ENCODE data around the gene EPHA6.

The EPHA6 gene

GRCh38 chr3:97647441-97647982, 833.1 kb downstream of the EPHA6 start:
- no peak for DNase-seq (ENCODE audit: low spot score)

- no peak for DNase-seq (ENCODE audit: low spot score)
Observed at GRCh38 chr3:97655971-97656370, 841.6 kb downstream of the EPHA6 start.

GRCh38 chr3:97656638-97657037, 842.2 kb downstream of the EPHA6 start:
- DNase-seq (ENCODE audit: low spot score) = no peak

DNA sequence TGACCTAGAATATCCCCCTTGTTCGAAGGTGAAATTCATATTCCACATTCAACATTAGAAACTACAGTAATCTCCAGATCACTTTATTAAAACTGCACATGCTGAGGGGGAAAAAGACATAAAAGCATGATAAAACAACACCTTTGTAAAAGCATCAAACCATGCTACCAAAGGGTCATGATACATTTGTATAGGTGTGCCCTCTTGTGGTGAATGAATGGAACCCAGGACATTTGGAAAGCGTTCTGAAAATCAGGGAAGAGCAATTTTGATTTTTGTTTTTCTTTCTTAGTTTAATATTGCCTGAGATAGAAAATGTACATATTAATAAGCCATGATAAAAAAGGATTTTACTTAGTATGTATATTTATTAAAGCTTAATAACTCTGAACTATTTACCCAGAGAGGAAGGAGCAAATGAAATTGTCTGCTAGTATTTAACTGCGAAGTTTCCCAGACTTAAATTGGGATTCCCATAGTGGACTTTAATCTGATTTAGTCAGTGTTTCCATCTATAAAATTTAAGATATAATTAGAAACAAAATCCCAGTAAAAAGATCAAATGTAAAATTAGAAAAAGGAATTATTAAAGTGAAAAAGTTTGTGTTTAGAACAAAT, 844.4 kb downstream of the EPHA6 start:
- peak; percentile 51 for DNase-seq (ENCODE audit: low spot score)

DNA sequence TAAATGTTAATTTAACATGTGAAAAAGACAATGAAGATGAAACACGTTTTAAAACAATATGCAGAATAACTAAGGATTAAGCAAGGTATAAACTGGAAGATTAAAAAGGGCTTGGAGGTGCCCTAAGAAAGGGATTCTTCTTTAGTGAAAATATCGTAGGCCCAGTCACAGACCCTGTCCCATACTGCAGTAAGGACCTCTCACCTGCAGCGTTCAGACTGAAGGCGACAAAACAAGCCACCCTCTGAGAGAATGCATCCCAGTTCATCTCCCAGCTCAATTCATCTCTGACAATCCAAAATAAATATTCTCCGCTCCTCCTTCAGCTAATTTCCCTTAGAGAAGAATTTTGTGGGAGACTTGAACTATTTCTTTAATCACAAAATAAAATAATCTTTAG, 847.9 kb downstream of the EPHA6 start:
- no peak for DNase-seq (ENCODE audit: low spot score)

- no peak for DNase-seq (ENCODE audit: low spot score)
Observed at GRCh38 chr3:97662762-97663161, 848.4 kb downstream of the EPHA6 start.

DNA sequence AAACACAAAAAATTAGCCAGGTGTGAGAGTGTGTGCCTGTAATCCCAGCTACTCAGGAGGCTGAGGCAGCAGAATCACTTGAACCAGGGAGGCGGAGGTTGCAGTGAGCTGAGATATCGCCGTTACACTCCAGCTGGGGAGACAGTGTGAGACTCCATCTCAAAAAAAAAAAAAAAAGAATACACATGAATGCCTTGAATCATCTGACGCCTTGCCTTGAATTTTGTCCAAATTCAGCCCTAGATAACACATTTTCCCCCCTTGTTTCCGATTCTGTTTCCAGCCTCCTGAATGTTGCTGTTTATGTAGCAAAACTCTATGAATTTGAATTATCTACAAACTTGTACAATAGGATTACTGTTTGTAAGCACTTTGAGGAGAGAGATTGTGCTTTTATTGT, 851.5 kb downstream of the EPHA6 start:
- no peak for DNase-seq (ENCODE audit: low spot score)

DNA sequence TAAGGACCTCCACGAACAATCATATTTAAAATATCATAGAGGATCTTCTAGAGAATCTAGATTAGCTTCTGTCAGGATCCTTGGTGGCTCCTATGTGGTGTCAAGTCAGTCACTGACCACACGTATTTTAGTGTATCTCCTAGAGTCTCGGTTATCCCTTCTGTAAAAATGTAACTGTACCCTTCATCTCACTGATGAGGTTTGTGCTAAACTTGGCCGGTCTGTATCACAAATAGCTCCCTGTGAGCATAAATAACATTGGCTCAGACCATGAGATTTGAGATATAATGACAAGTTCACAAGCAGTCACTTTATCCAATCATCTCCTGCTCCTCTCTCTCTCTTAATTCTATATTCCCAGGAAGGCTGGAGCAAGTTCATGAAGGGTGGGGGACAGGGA, 856.6 kb downstream of the EPHA6 start:
- DNase-seq (ENCODE audit: low spot score) = no peak

GRCh38 chr3:97673357-97673997, 859.1 kb downstream of the EPHA6 start:
- DNase-seq (ENCODE audit: low spot score) = no peak

DNA sequence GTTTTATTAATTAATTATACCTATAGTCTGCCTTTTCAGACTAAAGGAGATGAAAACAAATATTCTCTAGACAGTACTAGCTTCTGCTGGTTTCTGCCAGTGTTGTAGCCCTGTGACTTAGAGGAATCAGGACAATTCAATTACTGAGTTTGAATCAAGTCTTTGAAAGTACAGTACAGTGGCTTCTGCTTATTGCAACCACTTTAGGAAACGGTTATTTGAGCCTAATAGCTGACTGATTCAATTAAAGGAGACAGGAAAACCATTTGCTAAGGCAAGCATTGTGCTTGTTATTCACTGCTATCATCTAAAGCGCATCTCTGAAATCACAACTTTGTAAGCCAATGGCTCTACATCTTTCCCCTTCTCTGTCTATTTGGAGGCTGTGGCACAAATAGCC, 860.1 kb downstream of the EPHA6 start:
- no peak for DNase-seq (ENCODE audit: low spot score)

DNA sequence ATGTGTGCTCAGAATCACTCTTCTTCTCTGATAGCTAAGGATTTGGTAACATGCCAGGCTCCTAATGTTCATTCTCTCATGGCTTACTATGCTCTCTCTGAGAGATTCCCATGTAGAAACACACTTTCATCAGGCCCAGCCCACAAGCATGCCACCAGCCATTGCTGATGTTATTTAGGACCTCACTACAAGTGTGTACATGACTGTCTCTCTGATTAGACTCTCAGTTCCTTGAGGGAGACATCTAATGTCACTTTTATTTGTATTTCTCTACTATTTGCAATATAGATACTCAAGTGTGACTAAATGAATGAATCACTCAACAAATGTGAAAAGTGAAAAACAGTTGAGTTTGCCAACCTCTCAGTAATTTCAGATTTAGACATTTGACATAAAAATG, 865.8 kb downstream of the EPHA6 start:
- no peak for DNase-seq (ENCODE audit: low spot score)

DNA sequence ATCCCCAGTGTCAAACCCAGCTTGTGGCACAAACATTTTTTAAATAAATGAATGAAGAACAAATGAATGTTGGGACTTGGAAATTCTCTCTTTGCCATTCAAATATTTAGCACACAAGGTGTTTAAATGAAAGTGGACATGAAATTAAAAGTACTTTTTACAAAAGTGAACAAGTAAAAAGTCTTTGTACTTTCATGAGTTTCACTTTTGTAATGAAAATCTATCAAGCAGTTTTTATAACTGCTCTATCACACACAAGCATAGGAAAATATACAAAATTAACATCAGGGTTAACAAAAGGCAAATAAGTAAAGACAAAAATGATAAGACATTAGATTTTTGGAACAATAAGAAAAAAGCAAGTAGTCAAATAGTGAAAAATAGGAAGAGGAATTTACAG, 866.3 kb downstream of the EPHA6 start:
- DNase-seq (ENCODE audit: low spot score) = no peak

DNA sequence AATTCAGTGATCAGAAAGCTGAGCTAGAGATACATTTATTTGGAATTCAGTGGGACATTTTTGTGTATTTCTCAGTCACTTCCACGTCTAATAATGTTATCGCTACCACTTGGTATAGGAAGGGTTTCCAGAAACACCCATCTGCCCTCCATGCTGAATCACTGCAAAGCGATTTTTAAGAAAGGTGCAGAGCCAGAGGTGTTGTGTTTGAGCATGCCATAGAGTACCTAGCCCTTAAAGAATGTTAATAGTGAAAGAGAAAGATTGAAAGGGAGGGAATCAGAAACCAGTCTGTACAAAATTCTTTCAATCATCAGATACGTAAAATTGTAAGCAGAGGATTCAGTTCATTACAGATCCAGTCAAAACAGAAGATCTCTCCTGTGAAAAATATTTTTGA, 870.1 kb downstream of the EPHA6 start:
- no peak for DNase-seq (ENCODE audit: low spot score)

DNA sequence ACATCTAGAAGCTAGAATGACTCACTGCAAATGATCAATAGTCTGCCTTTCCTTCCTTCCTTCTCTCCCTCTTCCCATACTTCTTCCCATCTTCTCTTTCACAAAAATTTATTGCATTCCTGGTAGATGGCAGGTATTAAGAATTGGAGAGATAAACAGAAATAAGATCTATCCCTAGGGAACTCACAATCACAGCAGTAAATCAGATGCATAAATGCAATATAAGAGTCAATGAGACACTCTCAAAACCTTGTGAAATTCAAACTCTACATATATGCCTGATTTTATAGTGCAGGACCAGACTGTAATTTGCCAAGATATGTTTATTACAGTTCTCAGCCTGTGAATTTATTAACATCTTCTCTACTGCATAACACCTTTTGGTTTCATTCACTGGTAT, 871.9 kb downstream of the EPHA6 start:
- no peak for DNase-seq (ENCODE audit: low spot score)

- no peak for DNase-seq (ENCODE audit: low spot score)
Observed at GRCh38 chr3:97687734-97688133, 873.3 kb downstream of the EPHA6 start.

GRCh38 chr3:97689111-97689510, 874.7 kb downstream of the EPHA6 start:
- no peak for DNase-seq (ENCODE audit: low spot score)

DNA sequence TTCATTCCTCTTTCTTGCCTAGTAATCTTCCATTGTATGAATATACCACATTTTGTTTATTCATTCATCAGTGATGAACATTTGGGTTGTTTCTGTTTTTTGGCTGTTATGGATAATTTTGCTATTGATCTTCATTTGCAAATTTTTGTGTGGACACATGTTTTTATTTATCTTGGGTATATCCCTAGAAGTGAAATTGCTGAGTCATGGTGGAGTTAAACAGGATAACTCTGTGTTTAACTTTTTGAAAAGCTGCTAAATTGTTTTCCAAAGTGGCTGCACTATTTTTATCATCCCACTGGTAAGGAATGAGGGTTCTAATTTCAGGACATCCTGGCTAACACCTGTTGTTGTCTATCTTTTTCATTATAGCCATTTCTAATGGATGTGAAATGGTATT, 875.6 kb downstream of the EPHA6 start:
- DNase-seq (ENCODE audit: low spot score) = no peak

DNA sequence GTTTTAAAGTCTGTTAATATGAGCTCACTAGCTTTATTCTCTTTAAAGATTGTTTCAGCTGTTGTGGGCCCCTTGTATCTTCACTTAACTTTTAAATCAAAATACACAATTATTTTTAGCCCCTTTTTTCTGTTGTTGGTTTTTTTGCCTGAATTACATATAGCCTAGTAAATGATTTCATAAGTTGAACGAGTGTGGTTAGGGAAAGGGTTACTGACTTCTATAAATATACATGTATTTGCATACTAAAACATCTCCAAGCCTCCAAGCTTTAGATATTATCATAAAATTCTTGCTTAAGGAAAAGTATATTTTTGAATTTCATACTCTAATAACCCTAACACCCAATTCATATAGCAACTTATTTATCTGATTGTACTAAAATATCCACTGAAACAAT, 877.0 kb downstream of the EPHA6 start:
- no peak for DNase-seq (ENCODE audit: low spot score)

DNA sequence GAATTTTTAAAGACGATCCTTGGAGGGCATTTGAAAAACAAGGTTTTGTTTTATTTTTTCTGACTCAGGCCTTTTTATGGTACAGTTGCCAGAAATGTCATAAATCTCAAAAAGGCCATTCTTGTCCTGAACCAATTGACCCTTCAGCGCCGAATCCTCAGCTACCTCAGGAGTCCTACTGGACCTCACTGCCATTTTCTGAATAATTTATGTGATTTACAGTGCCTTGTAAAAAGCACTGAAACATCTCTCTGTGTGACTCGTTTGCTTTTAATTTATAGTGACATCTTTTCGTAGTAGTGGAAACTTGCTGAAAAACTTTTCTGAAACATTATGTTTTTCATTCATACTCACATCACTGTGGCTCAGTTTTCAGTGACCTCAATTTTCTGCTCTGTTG, 878.0 kb downstream of the EPHA6 start:
- DNase-seq (ENCODE audit: low spot score) = no peak

- no peak for DNase-seq (ENCODE audit: low spot score)
Observed at GRCh38 chr3:97692831-97693230, 878.4 kb downstream of the EPHA6 start.

- DNase-seq (ENCODE audit: low spot score) = no peak
Observed at GRCh38 chr3:97694876-97695275, 880.5 kb downstream of the EPHA6 start.

- no peak for DNase-seq (ENCODE audit: low spot score)
Observed at GRCh38 chr3:97698691-97699090, 884.3 kb downstream of the EPHA6 start.

GRCh38 chr3:97699889-97700288, 885.5 kb downstream of the EPHA6 start:
- DNase-seq (ENCODE audit: low spot score) = no peak

- DNase-seq (ENCODE audit: low spot score) = no peak
Observed at GRCh38 chr3:97705764-97706163, 891.4 kb downstream of the EPHA6 start.

Measured in LoVo (cell line).